ENCODE data around the gene PIK3CG. TPM values are rescaled to one million over a fixed set of nuclear protein-coding genes. Genes with fewer than 3 reads are reported as not detected.

The PIK3CG gene
- total RNA-seq, 1 donor from 2014 or later: 1.7 TPM

- Histone ChIP-seq H3K27ac (replicated peaks) (no peak overlapping the region), H3K4me1 (no peaks in the 10 kb centered on the region), H3K9me3 (replicated peaks) (peaks cover 23% of the 10 kb centered on the region), H3K36me3 (no peaks in the 10 kb centered on the region), H3K27me3 (ENCODE audit: low read depth) (no peaks in the 10 kb centered on the region), H3K4me3 (no peak overlapping the region)
- DNase-seq: no peak
- TF ChIP-seq CTCF (IDR thresholded peaks at IDR 0.05; ENCODE audit: borderline replicate concordance): no peak
- intact Hi-C loops (cut with micrococcal nuclease): no loop called here
Measured at GRCh38 chr7:106901828-106902441, 36.9 kb downstream of the PIK3CG start.

GRCh38 chr7:106905734-106906133 is 40.7 kb downstream of the PIK3CG start:
- Histone ChIP-seq H3K4me3 (no peak overlapping the region), H3K36me3 (no peaks in the 10 kb centered on the region), H3K27ac (replicated peaks) (no peak overlapping the region), H3K27me3 (ENCODE audit: low read depth) (no peaks in the 10 kb centered on the region), H3K9me3 (replicated peaks) (no peaks in the 10 kb centered on the region), H3K4me1 (no peaks in the 10 kb centered on the region)
- DNase-seq: no peak
- no peak for TF ChIP-seq CTCF (IDR thresholded peaks at IDR 0.05; ENCODE audit: borderline replicate concordance)
- intact Hi-C loops (cut with micrococcal nuclease): no loop called here

- Histone ChIP-seq H3K27me3 (ENCODE audit: low read depth) (no peaks in the 10 kb centered on the region), H3K4me1 (no peaks in the 10 kb centered on the region)
- intact Hi-C loops (cut with micrococcal nuclease): no loop called here
Measured at GRCh38 chr7:106911959-106912358, 46.9 kb downstream of the PIK3CG start.

GRCh38 chr7:106914018-106914607 is 49.0 kb downstream of the PIK3CG start:
- Histone ChIP-seq H3K9me3 (replicated peaks) (no peaks in the 10 kb centered on the region), H3K36me3 (no peaks in the 10 kb centered on the region), H3K4me1 (no peaks in the 10 kb centered on the region), H3K27me3 (ENCODE audit: low read depth) (no peaks in the 10 kb centered on the region), H3K27ac (replicated peaks) (no peak overlapping the region), H3K4me3 (no peak overlapping the region)
- no peak for DNase-seq
- intact Hi-C loops (cut with micrococcal nuclease): no loop called here
- no peak for TF ChIP-seq CTCF (IDR thresholded peaks at IDR 0.05; ENCODE audit: borderline replicate concordance)

More at GRCh38 chr7:106911959-106912358, 46.9 kb downstream of the PIK3CG start:
- Histone ChIP-seq H3K9me3 (replicated peaks) (no peaks in the 10 kb centered on the region), H3K27ac (replicated peaks) (no peak overlapping the region), H3K36me3 (no peaks in the 10 kb centered on the region), H3K4me3 (no peak overlapping the region)
- no peak for TF ChIP-seq CTCF (IDR thresholded peaks at IDR 0.05; ENCODE audit: borderline replicate concordance)
- DNase-seq: no peak

- intact Hi-C loops (cut with micrococcal nuclease): no loop called here
- Histone ChIP-seq H3K27ac (replicated peaks) (no peak overlapping the region), H3K4me1 (no peaks in the 10 kb centered on the region), H3K27me3 (ENCODE audit: low read depth) (no peaks in the 10 kb centered on the region), H3K9me3 (replicated peaks) (peaks cover 4% of the 10 kb centered on the region), H3K4me3 (no peak overlapping the region), H3K36me3 (no peaks in the 10 kb centered on the region)
- TF ChIP-seq CTCF (IDR thresholded peaks at IDR 0.05; ENCODE audit: borderline replicate concordance): no peak
- no peak for DNase-seq
Measured at GRCh38 chr7:106915407-106915806, 50.3 kb downstream of the PIK3CG start.

Data from left ventricle myocardium inferior (tissue), 1 donor.